GM03348 (cell line): ENCODE measurements around the gene CLIC4.

Experiments used
- DNase-seq: peaks from one replicate; pipeline ENCODE4 v3.0.0; 2012; ENCODE audit warnings: low spot score

Gene CLIC4

GRCh38 chr1:24860841-24861240 is 115.6 kb downstream of the CLIC4 start:
- DNase-seq, result no peak

DNA sequence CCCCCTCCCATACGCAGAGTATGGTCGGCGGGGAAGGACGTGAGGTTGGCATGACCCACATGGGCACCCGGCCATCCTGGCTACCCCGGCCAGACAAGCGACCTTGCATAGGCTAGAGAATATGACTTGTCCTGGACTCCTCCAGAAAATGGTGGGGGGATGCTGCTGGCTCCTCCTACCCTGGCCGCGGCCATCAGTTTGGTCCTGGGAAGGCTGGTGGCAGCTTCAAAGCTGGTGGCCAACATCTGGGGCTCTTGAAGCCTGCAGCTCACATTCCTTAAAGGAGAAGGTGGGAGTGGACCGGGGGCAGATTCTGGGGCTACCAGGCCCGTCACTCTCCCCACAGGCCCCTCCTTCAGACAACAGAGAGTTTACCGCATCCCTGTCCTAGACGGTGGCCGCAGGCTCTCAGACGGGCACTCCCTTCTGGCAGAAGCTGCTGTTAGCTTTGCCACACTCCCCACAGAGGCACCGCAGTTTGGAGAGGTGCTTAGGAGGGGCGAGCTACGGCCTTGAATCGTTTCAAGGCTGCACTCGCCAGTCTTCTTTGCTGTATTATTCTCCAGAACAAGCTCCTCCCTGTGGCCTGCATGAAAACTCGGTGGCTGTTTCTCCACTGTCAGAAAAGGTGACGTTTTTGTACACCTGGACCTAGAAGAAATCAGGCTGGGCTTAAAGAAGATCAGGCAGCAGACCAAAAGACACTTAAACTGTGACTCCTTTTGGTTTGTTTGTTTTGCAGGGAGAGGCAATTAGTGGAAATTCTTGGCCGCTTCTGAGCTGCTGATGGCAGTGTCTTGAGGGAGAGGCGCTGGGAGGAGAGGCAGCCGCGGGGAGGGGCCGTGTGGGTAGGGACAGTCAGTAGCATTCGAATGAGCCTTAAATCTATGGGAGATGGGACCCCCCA is 116.8 kb downstream of the CLIC4 start:
- peak; percentile 37 for DNase-seq

GRCh38 chr1:24862775-24863483 is 117.7 kb downstream of the CLIC4 start:
- no peak for DNase-seq

DNA sequence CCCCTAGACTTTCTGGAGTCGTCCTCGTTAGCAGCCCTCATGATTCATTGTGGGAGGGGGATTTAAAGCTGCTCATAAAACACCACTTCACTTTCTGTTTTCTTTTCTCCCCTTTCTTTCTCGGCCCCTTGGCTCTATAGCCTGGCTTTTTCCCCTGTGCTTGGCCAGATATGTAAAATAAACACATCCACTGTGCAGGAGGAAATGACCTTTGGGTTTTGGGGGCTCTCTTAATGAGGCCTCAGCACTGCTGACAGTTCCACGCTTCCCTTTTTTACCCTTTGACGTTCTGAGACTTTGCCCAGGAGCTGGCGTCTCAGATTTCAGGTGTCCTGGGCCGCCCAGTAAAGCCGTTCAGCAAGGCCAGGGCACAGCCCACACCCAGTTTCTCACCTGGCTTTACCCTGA is 119.1 kb downstream of the CLIC4 start:
- DNase-seq, result no peak

GRCh38 chr1:24865168-24865567 is 119.9 kb downstream of the CLIC4 start:
- peak; percentile 1 for DNase-seq

- DNase-seq, result no peak
Observed at GRCh38 chr1:24865587-24865986, 120.3 kb downstream of the CLIC4 start.

DNA sequence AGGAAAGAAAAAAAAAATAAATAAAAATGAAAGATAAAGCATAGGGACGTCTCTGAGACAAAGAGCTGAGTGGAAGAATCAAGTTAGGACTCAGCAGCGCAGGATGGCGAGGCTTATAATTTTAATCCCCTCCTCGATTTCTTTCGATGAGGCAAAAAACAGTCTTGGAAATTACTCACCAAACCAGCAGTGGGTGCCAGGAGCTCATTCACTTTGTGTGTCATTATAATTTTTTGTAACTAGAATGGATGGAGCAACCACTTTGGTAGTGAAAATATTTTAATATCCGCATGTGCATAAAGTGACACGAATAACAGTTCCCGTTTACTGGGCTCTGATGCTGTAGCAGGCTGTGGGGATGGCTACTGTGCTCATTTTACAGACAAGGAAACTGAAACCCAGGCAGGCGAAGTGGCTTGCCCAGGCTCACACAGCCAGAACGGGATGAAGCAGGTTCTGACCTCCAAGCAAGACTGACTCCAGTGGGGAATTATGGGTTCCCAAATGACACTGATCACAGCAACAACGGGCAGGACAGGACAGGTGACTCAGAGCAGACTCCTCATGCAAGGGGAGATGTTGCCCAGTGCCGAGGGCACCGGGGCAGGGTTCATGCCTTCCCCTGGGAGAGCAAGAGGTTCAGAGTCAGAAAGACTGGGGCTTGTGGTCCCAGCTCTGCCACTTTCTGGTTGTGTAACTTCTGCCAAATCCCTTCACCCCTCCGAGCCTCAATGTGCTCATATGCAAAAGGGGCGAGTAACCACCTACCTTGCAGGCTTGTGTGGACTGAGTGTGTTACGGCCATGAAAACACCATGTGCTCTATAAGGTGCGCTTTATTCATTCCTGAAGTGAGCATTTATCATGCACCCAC is 121.2 kb downstream of the CLIC4 start:
- peak; percentile 14 for DNase-seq

DNA sequence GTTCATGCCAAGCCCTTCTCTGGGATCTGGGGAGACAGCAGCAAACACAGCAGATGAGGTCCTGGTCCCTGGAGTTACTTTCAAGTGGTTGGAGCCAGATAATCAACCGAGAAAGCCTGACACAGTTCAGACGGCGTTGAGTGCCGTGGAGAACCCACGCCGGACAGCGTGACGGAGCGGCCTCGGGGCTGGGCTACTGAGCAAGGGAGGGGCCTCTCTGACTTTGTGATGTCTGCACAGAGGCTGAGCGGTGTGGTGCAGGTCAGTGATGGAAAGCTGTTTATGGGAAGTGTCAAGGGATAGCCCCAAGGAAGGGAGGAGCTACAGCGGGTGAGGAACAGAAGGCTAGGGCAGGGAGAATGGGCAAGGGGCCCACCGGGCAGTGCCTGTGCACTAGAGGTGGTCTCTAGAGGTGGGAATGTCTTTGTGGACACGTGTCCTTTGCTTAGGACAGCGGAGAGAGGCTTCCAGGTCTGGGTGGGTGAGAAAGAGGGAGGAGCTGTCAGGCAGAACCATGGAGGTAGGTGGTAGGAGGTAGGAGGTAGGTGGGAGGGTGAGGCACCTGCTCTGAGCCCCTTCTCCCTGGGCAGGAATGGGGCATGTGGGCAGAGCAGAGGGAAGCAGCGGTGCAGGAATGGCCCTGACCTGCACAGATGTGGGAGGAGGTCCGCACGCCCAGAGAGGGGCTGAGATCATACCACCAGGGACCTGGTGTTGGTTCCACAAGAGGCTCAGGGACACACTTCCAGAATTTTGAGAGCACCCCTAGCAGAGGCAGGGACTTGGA is 122.0 kb downstream of the CLIC4 start:
- peak; percentile 6 for DNase-seq

GRCh38 chr1:24868016-24868875 is 123.0 kb downstream of the CLIC4 start:
- peak; percentile 6 for DNase-seq

GRCh38 chr1:24870551-24871195 is 125.4 kb downstream of the CLIC4 start:
- no peak for DNase-seq

GRCh38 chr1:24871306-24871901 is 126.2 kb downstream of the CLIC4 start:
- DNase-seq, result no peak

DNA sequence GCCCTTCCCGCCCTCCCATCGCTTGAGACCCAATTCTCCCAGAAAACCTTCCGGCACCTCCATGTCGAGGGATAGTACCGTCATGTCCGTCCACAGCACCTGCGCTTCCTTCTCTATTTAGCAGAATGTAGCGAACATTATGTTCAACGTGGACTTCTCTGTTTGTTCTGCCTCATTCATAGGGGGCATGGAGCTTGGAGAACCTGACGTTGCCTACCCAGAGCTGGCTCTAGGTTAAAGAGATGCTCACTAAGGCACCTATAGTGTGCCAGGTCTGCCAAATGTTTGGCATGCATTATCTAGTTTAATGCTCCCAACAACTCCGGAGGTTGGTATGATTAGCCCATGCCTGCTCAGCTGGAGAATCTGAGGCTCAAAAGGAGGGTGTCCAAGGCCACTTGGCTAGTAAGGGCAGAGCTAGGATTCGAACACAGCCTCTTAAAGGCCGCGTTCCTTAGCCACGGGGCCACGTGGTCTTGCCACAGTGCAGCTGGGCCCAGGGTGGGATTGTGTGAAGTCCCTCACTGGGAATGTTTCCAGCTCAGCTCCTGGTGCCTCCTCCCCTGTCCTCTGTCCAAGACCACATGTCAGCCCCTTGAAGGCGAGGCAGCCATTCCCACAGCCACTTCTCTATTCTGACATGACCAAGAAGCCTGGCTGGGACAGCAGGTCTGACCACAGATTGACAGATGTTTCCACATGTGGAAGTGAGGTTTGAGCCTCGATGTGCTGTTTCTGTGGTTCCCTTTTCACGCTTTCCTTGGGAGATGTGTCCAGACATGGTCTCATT is 127.0 kb downstream of the CLIC4 start:
- DNase-seq, result no peak

GRCh38 chr1:24873148-24873547 is 127.9 kb downstream of the CLIC4 start:
- DNase-seq, result no peak

DNA sequence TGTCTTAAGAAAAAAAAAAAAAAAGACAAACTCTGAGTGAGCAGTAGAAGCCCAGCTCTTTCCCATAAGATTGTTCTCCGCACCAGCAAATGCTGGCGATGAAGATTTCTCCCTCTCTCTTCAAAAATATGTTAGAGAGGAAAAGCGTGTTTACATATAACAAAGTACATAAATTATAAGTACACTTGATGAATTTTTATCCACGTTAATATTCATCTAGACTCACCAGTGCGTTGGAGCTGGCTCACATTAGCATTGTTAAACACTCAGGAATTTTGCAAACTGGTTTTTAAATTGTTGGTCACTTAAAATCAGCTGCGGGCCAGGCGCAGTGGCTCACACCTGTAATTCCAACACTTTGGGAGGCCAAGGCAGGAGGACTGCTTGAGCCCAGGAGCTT is 128.8 kb downstream of the CLIC4 start:
- no peak for DNase-seq

DNA sequence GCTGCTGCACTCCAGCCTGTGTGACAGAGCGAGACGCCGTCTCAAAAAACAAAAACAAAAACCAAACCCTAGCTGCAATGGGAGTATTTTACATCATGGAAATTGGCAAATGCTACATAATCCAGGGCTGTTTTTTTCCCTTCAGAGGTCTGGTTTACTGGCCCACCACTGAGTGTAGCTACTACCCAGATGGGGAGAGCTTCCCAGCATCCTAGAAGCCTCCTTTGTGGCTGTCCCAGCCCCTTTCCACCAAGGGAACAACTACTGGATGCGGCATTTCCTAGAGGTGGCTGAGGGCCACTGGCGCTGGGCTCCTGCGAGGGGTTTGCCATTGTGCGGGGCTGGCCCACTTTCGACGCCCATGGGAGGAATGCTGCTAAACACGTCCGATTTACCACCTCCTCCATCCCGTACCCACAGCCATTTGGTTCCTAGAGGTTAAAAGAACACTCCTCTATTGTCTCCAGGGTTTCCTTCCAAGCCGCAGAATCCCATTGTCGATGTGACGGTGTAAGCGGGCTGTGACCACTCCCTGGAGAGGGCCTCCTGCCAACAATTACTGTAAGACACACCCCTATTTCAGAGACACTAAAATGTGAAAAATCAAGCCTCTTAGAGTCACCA is 129.5 kb downstream of the CLIC4 start:
- peak; percentile 37 for DNase-seq

GRCh38 chr1:24875257-24875656 is 130.0 kb downstream of the CLIC4 start:
- no peak for DNase-seq

DNA sequence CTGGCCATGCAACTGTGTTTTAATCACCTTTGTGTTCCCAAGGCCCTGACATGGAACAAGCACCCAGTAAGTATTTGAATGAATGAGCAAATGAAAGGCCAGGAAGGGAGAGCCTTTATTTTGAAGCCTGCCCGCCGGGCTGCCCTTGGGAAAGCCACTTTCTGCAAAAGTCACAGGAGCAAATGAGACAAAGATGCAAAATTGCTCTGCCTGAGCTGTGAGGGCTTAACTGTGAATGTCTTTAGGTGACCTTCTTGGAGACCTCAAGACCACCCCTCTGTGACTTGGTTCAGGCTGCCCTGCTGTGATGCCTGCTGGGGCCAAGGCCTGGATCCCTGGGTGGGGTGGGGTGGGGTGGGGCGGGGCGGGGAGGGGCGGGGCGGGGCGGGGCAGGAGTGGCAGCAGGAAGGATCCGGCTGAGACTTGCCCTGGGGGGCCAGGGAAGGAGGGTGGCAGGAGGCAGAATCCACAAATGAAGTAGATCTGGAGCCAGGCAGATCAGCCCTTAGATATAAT is 130.8 kb downstream of the CLIC4 start:
- no peak for DNase-seq

- no peak for DNase-seq
Observed at GRCh38 chr1:24878045-24878444, 132.8 kb downstream of the CLIC4 start.
